K562 (cell line): ENCODE results near the gene AOC1. TPM values are rescaled to one million over a fixed set of nuclear protein-coding genes. Genes with fewer than 3 reads are reported as not detected.
A peak's percentile ranks its signal among the peaks of the same experiment; 100 is the strongest.

Source experiments
- ATAC-seq: fragments of 200-7000 bp; cut with Tn5 transposase; 3 replicates; pipeline ENCODE4 v1.9.1; 2020; ENCODE audit warnings: moderate library complexity
- BruUV-seq: library from RNA; stranded (reverse); fragments of 400-500 nt; replicated peaks from 2 replicates; lab custom pipeline; 2021; lab: Mats Ljungman, UMichigan
- CTCF ChIA-PET: fragments of 300-600 bp; formaldehyde crosslinking; extraction: SDS; loops from one replicate; lab custom pipeline; 2021; ENCODE audit warnings: low intra/inter-chr PET ratio; lab: Yijun Ruan, JAX
- POLR2A ChIA-PET: fragments of 300-600, 350-650 bp; sonication (Branson Sonifier 250); formaldehyde crosslinking; extraction: SDS; loops from one replicate; lab custom pipeline; 2021; ENCODE audit warnings: antibody characterized with exemption, inconsistent platforms; lab: Yijun Ruan, JAX
- DNase-seq, 4 experiments: peaks; one replicate each; pipeline versions ENCODE4 v3.0.0 to v3.0.0-alpha.2; 2011 to 2018; ENCODE audit warnings: low spot score in 3 of 4, mixed read lengths in 3 of 4; ENCODE audit errors: extremely low read depth in 1 of 4
- FAIRE-seq: peaks from 2 replicates; lab custom pipeline; 2011; peaks lifted over from hg19 to GRCh38; lab: Jason Lieb, UNC
- H2AFZ ChIP-seq: 2 replicates; pipeline ENCODE4 v1.6.0; 2011; ENCODE audit warnings: low read depth, low read length, control low read depth, inconsistent platforms
- H3K27ac ChIP-seq: fragments of 200-600 bp; 3 replicates; pipeline ENCODE4 v1.8.0; 2011; ENCODE audit warnings: low read depth, mild to moderate bottlenecking, control low read depth, inconsistent platforms, low read length, moderate library complexity, mixed read lengths; ENCODE audit errors: extremely low read depth
- H3K27me3 ChIP-seq, 2 experiments: fragments of 300-600 bp in 1 of 2; 2 replicates in 1 of 2; 3 replicates in 1 of 2; pipeline versions ENCODE4 v1.6.0 to v1.8.0; 2011; ENCODE audit warnings: inconsistent platforms in 2 of 2, low read length in 2 of 2, mild to moderate bottlenecking in 1 of 2, mixed read lengths in 1 of 2, moderate library complexity in 1 of 2; ENCODE audit not compliant: control insufficient read depth in 2 of 2, insufficient read depth in 2 of 2
- H3K36me3 ChIP-seq: fragments of 300-600 bp; 3 replicates; pipeline ENCODE4 v1.8.0; 2011; ENCODE audit warnings: mild to moderate bottlenecking, low read length, inconsistent platforms; ENCODE audit not compliant: control insufficient read depth, insufficient read depth
- H3K4me1 ChIP-seq, 2 experiments: fragments of 200-600 bp in 1 of 2; replicated peaks in 1 of 2; 2 replicates in 1 of 2; 3 replicates in 1 of 2; pipeline versions ENCODE4 v1.5.1 to v1.8.0; 2011; ENCODE audit warnings: inconsistent platforms in 2 of 2, low read length in 2 of 2, mild to moderate bottlenecking in 1 of 2, mixed read lengths in 1 of 2, moderate library complexity in 1 of 2; ENCODE audit not compliant: control insufficient read depth in 2 of 2, insufficient read depth in 2 of 2
- H3K4me2 ChIP-seq: 2 replicates; pipeline ENCODE4 v1.6.1; 2011; ENCODE audit warnings: low read length, control low read depth, inconsistent platforms, mixed read lengths; ENCODE audit not compliant: insufficient read depth
- H3K4me3 ChIP-seq: fragments of 200-600 bp; sonication (generic), shearing (Covaris generic); 2 replicates; pipeline ENCODE4 v1.5.1; 2016; ENCODE audit warnings: control low read depth, inconsistent platforms
- H3K79me2 ChIP-seq: fragments of 200-600 bp; 3 replicates; pipeline ENCODE4 v1.8.0; 2011; ENCODE audit warnings: low read length, inconsistent platforms; ENCODE audit not compliant: control insufficient read depth, insufficient read depth
- H3K9ac ChIP-seq, 2 experiments: 2 replicates each; pipeline versions ENCODE4 v1.6.0 to v1.6.1; 2011; ENCODE audit warnings: low read depth in 2 of 2, low read length in 2 of 2, control low read depth in 1 of 2, inconsistent platforms in 1 of 2, mild to moderate bottlenecking in 1 of 2, mixed read lengths in 1 of 2; ENCODE audit not compliant: insufficient read depth in 1 of 2
- H3K9me1 ChIP-seq: one replicate; pipeline ENCODE4 v1.6.0; 2011; ENCODE audit warnings: inconsistent platforms, mild to moderate bottlenecking, low read length, moderate library complexity; ENCODE audit not compliant: control insufficient read depth, insufficient read depth
- H3K9me3 ChIP-seq: replicated peaks from 2 replicates; pipeline ENCODE4 v1.5.1; 2011; ENCODE audit warnings: low read depth, low read length, inconsistent platforms; ENCODE audit not compliant: control insufficient read depth, insufficient read depth
- H4K20me1 ChIP-seq: replicated peaks from 2 replicates; pipeline ENCODE4 v1.6.1; 2011; ENCODE audit warnings: low read length, inconsistent platforms, mixed read lengths; ENCODE audit not compliant: control insufficient read depth, insufficient read depth
- CBX3 ChIP-seq, 2 experiments: IDR thresholded peaks; 1 replicate in 1 of 2; 2 replicates in 1 of 2; pipeline ENCODE4 v1.6.1; 2012; ENCODE audit warnings: inconsistent platforms in 2 of 2, low read length in 2 of 2, borderline replicate concordance in 1 of 2, control low read depth in 1 of 2
- KDM1A ChIP-seq, 2 experiments: fragments of 450-650 bp; IDR thresholded peaks; 2 replicates each; pipeline ENCODE4 v1.6.1; 2016; ENCODE audit warnings: mild to moderate bottlenecking in 2 of 2
- MTA3 ChIP-seq: fragments of 450-650 bp; formaldehyde crosslinking; IDR thresholded peaks from 2 replicates; pipeline ENCODE4 v1.6.1; 2017; ENCODE audit warnings: mild to moderate bottlenecking, borderline replicate concordance
- NCOA2 ChIP-seq, 2 experiments: fragments of 450-650 bp; IDR thresholded peaks; 2 replicates each; pipeline ENCODE4 v1.6.1; 2018; ENCODE audit warnings: mild to moderate bottlenecking in 2 of 2, moderate library complexity in 1 of 2; ENCODE audit not compliant: partially characterized antibody in 2 of 2
- WGBS: fragments of 100-300 bp; shearing (Covaris generic); methylation state at CpG from one replicate; pipeline ENCODE4 v1.1.6; 2016; ENCODE audit warnings: low coverage, mixed read lengths; ENCODE audit not compliant: insufficient coverage; ENCODE audit errors: missing lambda C conversion rate; 5-methylcytosine and 5-hydroxymethylcytosine counted together
- in situ Hi-C: fragments of 300-500 bp; cut with MboI; formaldehyde crosslinking; loops from 4 replicates; pipeline ENCODE4 v1.15.0; 2018; ENCODE audit warnings: inconsistent platforms, mixed read lengths
- intact Hi-C: fragments of 100-400 bp; cut with micrococcal nuclease; formaldehyde crosslinking; loops from 2 replicates; pipeline ENCODE4 v1.14.2; 2022
- polyA plus RNA-seq, 8 experiments: library from polyadenylated mRNA; depleted of rRNA in 4 of 8; stranded (reverse) in 5 of 8; unstranded in 3 of 8; fragments of >200 nt; fragmentation: Nextera tagmentation in 2 of 8; fragmentation: Illumina TruSeq in 1 of 8; extraction: Ambion mirVana in 2 of 8; extraction: Trizol in 1 of 8; gene quantifications; 2 replicates each; pipeline versions ENCODE4 v1.2.1 to v1.2.3, GENCODE V29; 2011 to 2014; ENCODE audit warnings: inconsistent platforms in 1 of 8, missing spikeins in 1 of 8
- total RNA-seq, 7 experiments: library from RNA; depleted of rRNA in 6 of 7; stranded (reverse); fragments of >200 nt in 6 of 7; fragmentation: Illumina TruSeq in 2 of 7; extraction: Trizol in 2 of 7; gene quantifications; 2 replicates each; pipeline versions ENCODE4 v1.2.1 to v1.2.3, GENCODE V29; 2011 to 2021; ENCODE audit warnings: low replicate concordance in 1 of 7
- TF ChIP-seq, protein P1 (sequence below): IDR thresholded peaks from 2 replicates; pipeline ENCODE4 v1.6.1; 2014; ENCODE audit warnings: antibody characterized with exemption
- TF ChIP-seq, protein P2 (sequence below): fragments of 450-650 bp; formaldehyde crosslinking; IDR thresholded peaks from 2 replicates; pipeline ENCODE4 v1.4.0; 2020; ENCODE audit warnings: mild to moderate bottlenecking, mixed read lengths

Gene AOC1
- total and polyA plus RNA-seq, 9 of the 15 experiments (the other 6 are each of a cell fraction or from before 2014, with no cell fraction given) = not detected

DNA sequence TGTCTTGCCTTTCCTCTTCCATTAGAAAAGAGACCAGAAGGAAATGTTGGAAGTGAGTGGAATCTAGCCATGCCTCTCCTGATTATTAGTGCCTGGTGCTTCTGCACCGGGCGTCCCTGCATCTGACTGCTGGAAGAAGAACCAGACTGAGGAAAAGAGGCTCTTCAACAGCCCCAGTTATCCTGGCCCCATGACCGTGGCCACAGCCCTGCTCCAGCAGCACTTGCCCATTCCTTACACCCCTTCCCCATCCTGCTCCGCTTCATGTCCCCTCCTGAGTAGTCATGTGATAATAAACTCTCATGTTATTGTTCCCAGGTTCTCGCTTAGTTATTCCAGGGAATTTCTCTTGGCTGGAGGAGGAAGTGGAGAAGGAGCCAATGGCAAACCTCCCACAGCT lies 47.5 kb upstream of the AOC1 start:
- no peak for FAIRE-seq

DNA sequence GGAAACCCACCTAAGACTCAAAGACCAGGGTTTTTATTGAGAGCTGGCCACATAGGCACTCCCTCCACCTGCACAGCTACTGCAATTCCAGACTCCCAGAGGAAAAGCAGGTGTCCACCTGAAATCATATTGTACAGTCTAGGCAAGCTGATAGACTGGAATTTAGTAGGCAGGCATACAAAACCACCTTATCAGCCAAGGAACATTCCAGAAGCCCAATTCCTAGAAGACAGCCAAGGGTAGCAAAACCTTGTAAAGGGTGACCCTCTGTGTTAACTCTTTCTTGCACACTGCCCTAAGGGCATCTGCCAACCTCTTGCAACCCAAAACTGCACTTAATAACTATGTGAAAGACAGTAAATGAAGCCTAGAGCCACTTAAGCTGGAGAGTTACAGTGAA lies 46.5 kb upstream of the AOC1 start:
- no TSS peak for BruUV-seq
- CTCF ChIA-PET = no interaction called here
- no peak for FAIRE-seq
- TF ChIP-seq, protein P1, sequence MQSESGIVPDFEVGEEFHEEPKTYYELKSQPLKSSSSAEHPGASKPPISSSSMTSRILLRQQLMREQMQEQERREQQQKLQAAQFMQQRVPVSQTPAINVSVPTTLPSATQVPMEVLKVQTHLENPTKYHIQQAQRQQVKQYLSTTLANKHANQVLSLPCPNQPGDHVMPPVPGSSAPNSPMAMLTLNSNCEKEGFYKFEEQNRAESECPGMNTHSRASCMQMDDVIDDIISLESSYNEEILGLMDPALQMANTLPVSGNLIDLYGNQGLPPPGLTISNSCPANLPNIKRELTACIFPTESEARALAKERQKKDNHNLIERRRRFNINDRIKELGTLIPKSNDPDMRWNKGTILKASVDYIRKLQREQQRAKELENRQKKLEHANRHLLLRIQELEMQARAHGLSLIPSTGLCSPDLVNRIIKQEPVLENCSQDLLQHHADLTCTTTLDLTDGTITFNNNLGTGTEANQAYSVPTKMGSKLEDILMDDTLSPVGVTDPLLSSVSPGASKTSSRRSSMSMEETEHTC = no peak
- TF ChIP-seq CBX3 (IDR thresholded peaks at IDR 0.05; ENCODE audit: borderline replicate concordance in 1 of 2, low read length in 2 of 2) = peak in 1 of 2 experiments; percentile 53; a peak in 1 of 3 replicates
- TF ChIP-seq MTA3 = peak; percentile 55; the same call in 1 of the 2 replicates

More for the DNA sequence above, 47.5 kb upstream of the AOC1 start:
- no peaks in the 10 kb centered on the region for H3K79me2 ChIP-seq
- peaks cover 0 to 18% of the 10 kb centered on the region in 2 experiments; a peak in 2 of 5 replicates for H3K4me1 ChIP-seq
- H3K27me3 ChIP-seq = peaks cover 39 to 57% of the 10 kb centered on the region in 2 experiments; a peak in 4 of 5 replicates
- H3K9me3 ChIP-seq = no peaks in the 10 kb centered on the region; the same call in 1 of the 2 replicates
- TF ChIP-seq NCOA2 (IDR thresholded peaks at IDR 0.05; ENCODE audit: partially characterized antibody in 2 of 2) (no peak), KDM1A (IDR thresholded peaks at IDR 0.05) (no peak)
- TF ChIP-seq, protein P2, sequence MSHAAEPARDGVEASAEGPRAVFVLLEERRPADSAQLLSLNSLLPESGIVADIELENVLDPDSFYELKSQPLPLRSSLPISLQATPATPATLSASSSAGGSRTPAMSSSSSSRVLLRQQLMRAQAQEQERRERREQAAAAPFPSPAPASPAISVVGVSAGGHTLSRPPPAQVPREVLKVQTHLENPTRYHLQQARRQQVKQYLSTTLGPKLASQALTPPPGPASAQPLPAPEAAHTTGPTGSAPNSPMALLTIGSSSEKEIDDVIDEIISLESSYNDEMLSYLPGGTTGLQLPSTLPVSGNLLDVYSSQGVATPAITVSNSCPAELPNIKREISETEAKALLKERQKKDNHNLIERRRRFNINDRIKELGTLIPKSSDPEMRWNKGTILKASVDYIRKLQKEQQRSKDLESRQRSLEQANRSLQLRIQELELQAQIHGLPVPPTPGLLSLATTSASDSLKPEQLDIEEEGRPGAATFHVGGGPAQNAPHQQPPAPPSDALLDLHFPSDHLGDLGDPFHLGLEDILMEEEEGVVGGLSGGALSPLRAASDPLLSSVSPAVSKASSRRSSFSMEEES (CRISPR knock-in tag) = 0 out of 2 replicates have a peak, but pooled peaks have one; percentile 16
- H4K20me1 ChIP-seq = no peaks in the 10 kb centered on the region
- BruUV-seq = no TSS peak
- ChIA-PET CTCF (no interaction called here), POLR2A (interaction anchor here (0.7 kb wide), 2 partner anchors 33 to 89 kb away, joined by 3 to 4 read pairs; no protein-coding TSS in a partner anchor)
- intact Hi-C loops = no loop called here
- DNase-seq (no peak), ATAC-seq (no peak)
- no peaks in the 10 kb centered on the region for H3K9me1 ChIP-seq
- H3K4me3 ChIP-seq = no peak overlapping the region
- no peak overlapping the region for H3K27ac ChIP-seq
- in situ Hi-C loops = no loop called here
- no peaks in the 10 kb centered on the region for H3K36me3 ChIP-seq
- no peak overlapping the region for H3K9ac ChIP-seq
- no peak overlapping the region for H3K4me2 ChIP-seq
- WGBS = 0% methylated on average over 5 of the region's 5 CpGs
- H2AFZ ChIP-seq = no peak overlapping the region

More for the DNA sequence above, 46.5 kb upstream of the AOC1 start:
- H3K27ac ChIP-seq = no peak overlapping the region
- no peaks in the 10 kb centered on the region for H3K9me1 ChIP-seq
- H2AFZ ChIP-seq = no peak overlapping the region
- no peak for DNase-seq
- H3K4me2 ChIP-seq = no peak overlapping the region
- intact Hi-C loops (no loop called here), in situ Hi-C loops (no loop called here)
- no peaks in the 10 kb centered on the region for H3K36me3 ChIP-seq
- H4K20me1 ChIP-seq = no peaks in the 10 kb centered on the region
- H3K27me3 ChIP-seq = peaks cover 33 to 48% of the 10 kb centered on the region in 2 experiments; a peak in 4 of 5 replicates
- peaks cover 0 to 8% of the 10 kb centered on the region in 2 experiments; a peak in 1 of 5 replicates for H3K4me1 ChIP-seq
- H3K4me3 ChIP-seq = no peak overlapping the region
- no peak overlapping the region for H3K9ac ChIP-seq
- ATAC-seq = no peak
- H3K79me2 ChIP-seq = no peaks in the 10 kb centered on the region
- POLR2A ChIA-PET = no interaction called here
- no peaks in the 10 kb centered on the region; the same call in 1 of the 2 replicates for H3K9me3 ChIP-seq
